BJ (cell line): Measurements from ENCODE around the gene CUBN. TPM values are rescaled to one million over a fixed set of nuclear protein-coding genes. Genes with fewer than 3 reads are reported as not detected.

Experiments
- CTCF ChIA-PET: fragments of 350-600 bp; formaldehyde crosslinking; extraction: SDS; loops from one replicate; lab custom pipeline; 2021; ENCODE audit warnings: antibody characterized with exemption, inconsistent platforms; lab: Yijun Ruan, JAX
- POLR2A ChIA-PET: fragments of 300-600 bp; sonication (Branson Sonifier 250); formaldehyde crosslinking; extraction: SDS; loops from one replicate; lab custom pipeline; 2021; ENCODE audit warnings: antibody characterized with exemption; lab: Charles Lee
- DNase-seq: peaks from one replicate; pipeline ENCODE4 v3.0.0-alpha.2; 2011; ENCODE audit warnings: low read depth
- H3K27me3 ChIP-seq: 2 replicates; pipeline ENCODE4 v1.6.0; 2011; ENCODE audit warnings: low read length; ENCODE audit not compliant: control insufficient read depth, insufficient read depth
- H3K36me3 ChIP-seq: 2 replicates; pipeline ENCODE4 v1.5.1; 2011; ENCODE audit warnings: low read length; ENCODE audit not compliant: control insufficient read depth, insufficient read depth
- H3K4me3 ChIP-seq: 2 replicates; pipeline ENCODE4 v1.5.1; 2011; ENCODE audit warnings: low read depth, mild to moderate bottlenecking, control low read depth, low read length
- polyA plus RNA-seq: library from polyadenylated mRNA; depleted of rRNA; stranded (reverse); fragments of >200 nt; gene quantifications from 2 replicates; pipeline ENCODE4 v1.2.3, GENCODE V29; 2011
- TF ChIP-seq, protein P1 (sequence below): IDR thresholded peaks from 2 replicates; pipeline ENCODE4 v1.5.1; 2011; ENCODE audit warnings: low read depth, mild to moderate bottlenecking, control low read depth, inconsistent platforms, low read length, moderate library complexity; ENCODE audit not compliant: insufficient read depth

CUBN gene
- polyA plus RNA-seq, 1 experiment: 0.39 TPM

DNA sequence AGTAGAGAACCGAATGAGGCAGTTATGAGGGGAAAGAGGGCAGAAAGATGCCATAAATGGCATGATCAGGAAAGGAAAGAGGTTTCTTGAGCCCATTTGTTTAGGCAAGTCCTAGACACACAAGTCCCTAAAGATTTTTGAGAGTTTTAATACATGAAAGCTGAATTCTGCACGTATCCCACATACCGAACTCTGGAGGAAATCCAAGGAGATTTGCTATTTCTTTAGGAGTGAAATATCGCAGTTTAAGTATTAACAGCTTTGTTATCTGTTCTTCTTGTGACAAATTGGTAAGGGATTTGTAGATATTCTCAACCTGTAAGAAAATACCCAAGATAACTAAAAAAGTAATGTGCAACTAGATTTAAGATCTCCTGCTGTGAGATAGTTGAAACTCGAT lies 23.7 kb upstream of the CUBN start:
- no peaks in the 10 kb centered on the region for H3K36me3 ChIP-seq
- no peak overlapping the region for H3K4me3 ChIP-seq
- POLR2A ChIA-PET: no interaction called here
- TF ChIP-seq, protein P1, sequence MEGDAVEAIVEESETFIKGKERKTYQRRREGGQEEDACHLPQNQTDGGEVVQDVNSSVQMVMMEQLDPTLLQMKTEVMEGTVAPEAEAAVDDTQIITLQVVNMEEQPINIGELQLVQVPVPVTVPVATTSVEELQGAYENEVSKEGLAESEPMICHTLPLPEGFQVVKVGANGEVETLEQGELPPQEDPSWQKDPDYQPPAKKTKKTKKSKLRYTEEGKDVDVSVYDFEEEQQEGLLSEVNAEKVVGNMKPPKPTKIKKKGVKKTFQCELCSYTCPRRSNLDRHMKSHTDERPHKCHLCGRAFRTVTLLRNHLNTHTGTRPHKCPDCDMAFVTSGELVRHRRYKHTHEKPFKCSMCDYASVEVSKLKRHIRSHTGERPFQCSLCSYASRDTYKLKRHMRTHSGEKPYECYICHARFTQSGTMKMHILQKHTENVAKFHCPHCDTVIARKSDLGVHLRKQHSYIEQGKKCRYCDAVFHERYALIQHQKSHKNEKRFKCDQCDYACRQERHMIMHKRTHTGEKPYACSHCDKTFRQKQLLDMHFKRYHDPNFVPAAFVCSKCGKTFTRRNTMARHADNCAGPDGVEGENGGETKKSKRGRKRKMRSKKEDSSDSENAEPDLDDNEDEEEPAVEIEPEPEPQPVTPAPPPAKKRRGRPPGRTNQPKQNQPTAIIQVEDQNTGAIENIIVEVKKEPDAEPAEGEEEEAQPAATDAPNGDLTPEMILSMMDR: no peak
- no peaks in the 10 kb centered on the region for H3K27me3 ChIP-seq
- DNase-seq: no peak
- CTCF ChIA-PET: interaction anchor here (1.0 to 1.7 kb wide), 2 partner anchors 12 to 14 kb away, joined by 4 to 5 read pairs; no protein-coding TSS in a partner anchor

DNA sequence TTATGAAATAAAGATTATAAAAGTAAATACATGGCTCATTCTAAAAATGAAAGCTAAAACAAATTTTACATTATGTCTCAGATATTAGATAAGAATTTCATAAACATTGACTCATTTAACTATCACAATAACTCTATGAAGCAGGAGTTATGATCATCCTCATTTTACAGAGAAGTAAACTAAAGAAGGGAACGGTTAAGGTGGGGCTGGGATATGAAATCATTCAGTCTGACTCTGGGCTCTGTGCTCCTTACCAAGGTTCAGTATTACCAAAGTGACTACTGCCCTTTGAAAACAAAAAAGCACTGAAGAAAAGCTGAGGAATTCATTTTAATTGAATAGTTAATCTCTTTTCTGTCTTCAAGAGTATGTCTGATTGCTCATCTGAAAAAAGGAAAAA lies 22.1 kb upstream of the CUBN start:
- CTCF ChIA-PET: interaction anchor here (0.6 to 1.7 kb wide), 3 partner anchors 11 to 61 kb away, joined by 3 to 5 read pairs (median 3); no protein-coding TSS in a partner anchor
- POLR2A ChIA-PET: no interaction called here
- H3K4me3 ChIP-seq: no peak overlapping the region

DNA sequence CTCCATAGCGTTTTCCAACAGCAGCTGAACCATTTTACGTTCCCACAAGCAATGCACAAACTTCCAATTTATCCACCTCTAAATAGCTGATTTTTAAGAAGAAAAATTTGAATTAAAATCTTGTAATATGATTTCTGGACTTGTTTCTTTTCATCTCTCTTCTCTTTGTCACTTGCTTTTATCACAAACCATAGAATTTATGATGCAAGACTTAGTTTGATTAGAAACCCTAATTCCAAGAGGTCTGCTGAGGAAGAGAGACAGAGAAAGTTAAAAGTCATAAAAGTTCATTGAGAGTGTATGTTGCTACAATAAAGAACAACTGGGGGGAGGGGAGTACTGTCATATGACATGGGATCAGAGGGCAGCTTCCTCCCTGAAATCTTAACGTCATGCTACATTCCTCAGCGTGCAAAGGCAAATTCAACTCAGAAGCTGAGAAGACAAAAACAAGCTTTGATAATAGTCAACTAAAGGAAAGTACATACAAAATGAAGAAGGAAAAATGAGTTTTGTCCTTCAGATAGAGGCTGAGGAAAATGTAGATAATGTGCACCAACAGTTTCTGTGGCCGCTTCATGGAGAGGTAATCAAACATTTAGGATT lies 18.4 kb upstream of the CUBN start:
- H3K36me3 ChIP-seq: no peaks in the 10 kb centered on the region
- H3K27me3 ChIP-seq: no peaks in the 10 kb centered on the region
- ChIA-PET CTCF (no interaction called here), POLR2A (no interaction called here)
- DNase-seq: no peak
- TF ChIP-seq, protein P1: no peak
- H3K4me3 ChIP-seq: no peak overlapping the region

More for the DNA sequence above, 22.1 kb upstream of the CUBN start:
- no peaks in the 10 kb centered on the region for H3K27me3 ChIP-seq
- TF ChIP-seq, protein P1: no peak
- H3K36me3 ChIP-seq: no peaks in the 10 kb centered on the region
- no peak for DNase-seq

DNA sequence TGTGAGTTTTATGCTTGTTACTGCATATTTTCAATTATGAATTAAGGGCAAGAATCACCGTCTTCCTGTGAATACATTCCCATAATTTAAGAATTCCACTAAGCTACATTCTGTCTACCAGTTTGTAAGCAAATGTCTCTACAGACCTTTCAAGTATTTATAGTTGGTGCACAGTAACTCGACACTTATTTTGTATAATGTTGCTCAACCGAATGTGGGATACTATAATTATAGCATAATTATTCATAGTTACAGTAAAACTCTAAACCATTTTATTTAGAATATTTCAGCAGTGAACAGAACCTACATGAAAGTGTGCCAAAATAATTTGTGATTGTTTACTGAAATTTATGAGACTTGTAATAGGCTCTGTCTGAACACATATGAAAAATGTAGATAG lies 17.3 kb upstream of the CUBN start:
- CTCF ChIA-PET: no interaction called here
- TF ChIP-seq, protein P1: no peak
- POLR2A ChIA-PET: no interaction called here
- no peaks in the 10 kb centered on the region for H3K36me3 ChIP-seq
- DNase-seq: no peak
- H3K27me3 ChIP-seq: no peaks in the 10 kb centered on the region
- no peak overlapping the region for H3K4me3 ChIP-seq

DNA sequence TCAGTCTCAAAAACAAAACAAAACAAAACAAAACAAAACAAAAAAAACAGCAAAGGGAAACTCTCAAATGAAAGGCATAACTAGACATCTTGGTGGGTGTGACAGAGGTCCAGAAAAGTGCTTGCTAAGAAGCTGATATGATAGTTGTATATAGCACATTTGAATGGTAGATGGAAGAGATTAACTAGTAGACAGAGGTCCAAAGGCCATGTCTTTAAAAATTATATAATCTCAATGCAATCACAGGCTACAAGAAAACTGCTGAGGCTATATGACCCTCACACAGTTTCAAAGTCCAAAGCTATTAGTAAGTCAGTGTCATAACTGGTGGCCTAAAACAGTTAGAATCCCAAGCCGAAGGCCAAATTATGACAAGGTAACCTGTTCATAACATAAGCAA lies 15.6 kb upstream of the CUBN start:
- H3K27me3 ChIP-seq: no peaks in the 10 kb centered on the region
- POLR2A ChIA-PET: no interaction called here
- no peak for DNase-seq
- no peaks in the 10 kb centered on the region for H3K36me3 ChIP-seq
- TF ChIP-seq, protein P1: no peak
- H3K4me3 ChIP-seq: no peak overlapping the region
- CTCF ChIA-PET: interaction anchor here (0.6 to 1.2 kb wide), 2 partner anchors 13 to 63 kb away, joined by 3 to 4 read pairs; no protein-coding TSS in a partner anchor
